AG09309 (cell line): Measurements from ENCODE around the gene MEF2B.
"Not testable (repeated sequence)": the region's sequence is repeated elsewhere in the genome, so short reads cannot be mapped to it uniquely, and the experiment has no call there.

Experiments
- DNase-seq: peaks from one replicate; pipeline ENCODE4 v3.0.0-alpha.2; 2010; ENCODE audit warnings: low read depth
- H3K4me3 ChIP-seq: 2 replicates; pipeline ENCODE4 v1.5.1; 2011; ENCODE audit warnings: mild to moderate bottlenecking, low read depth, low read length, moderate library complexity; ENCODE audit not compliant: control insufficient read depth
- TF ChIP-seq, protein P1 (sequence below): IDR thresholded peaks from 2 replicates; pipeline ENCODE4 v1.5.1; 2011; ENCODE audit warnings: mild to moderate bottlenecking, low read depth, low read length, inconsistent platforms; ENCODE audit not compliant: insufficient read depth, control insufficient read depth; ENCODE audit errors: missing control alignments

The MEF2B gene

DNA sequence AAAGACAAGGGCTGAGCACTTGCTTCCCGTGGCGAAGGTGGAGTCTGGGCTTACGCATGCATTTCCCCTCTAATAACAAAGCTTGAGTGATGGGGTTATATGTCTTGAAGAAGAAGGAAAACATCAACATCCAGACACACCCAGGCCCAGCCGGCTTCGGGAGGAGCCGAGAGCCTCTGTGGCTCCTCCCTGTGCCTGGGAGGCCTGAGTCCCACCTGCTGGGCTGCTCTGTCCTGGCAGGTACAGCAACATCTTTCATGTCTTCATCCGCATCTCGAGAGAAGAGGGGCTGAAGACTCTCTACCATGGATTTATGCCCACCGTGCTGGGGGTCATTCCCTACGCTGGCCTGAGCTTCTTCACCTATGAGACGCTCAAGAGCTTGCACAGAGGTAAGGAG, 62.4 kb downstream of the MEF2B start:
- DNase-seq: no peak
- H3K4me3 ChIP-seq: no peak overlapping the region
- TF ChIP-seq, protein P1, sequence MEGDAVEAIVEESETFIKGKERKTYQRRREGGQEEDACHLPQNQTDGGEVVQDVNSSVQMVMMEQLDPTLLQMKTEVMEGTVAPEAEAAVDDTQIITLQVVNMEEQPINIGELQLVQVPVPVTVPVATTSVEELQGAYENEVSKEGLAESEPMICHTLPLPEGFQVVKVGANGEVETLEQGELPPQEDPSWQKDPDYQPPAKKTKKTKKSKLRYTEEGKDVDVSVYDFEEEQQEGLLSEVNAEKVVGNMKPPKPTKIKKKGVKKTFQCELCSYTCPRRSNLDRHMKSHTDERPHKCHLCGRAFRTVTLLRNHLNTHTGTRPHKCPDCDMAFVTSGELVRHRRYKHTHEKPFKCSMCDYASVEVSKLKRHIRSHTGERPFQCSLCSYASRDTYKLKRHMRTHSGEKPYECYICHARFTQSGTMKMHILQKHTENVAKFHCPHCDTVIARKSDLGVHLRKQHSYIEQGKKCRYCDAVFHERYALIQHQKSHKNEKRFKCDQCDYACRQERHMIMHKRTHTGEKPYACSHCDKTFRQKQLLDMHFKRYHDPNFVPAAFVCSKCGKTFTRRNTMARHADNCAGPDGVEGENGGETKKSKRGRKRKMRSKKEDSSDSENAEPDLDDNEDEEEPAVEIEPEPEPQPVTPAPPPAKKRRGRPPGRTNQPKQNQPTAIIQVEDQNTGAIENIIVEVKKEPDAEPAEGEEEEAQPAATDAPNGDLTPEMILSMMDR: no peak

DNA sequence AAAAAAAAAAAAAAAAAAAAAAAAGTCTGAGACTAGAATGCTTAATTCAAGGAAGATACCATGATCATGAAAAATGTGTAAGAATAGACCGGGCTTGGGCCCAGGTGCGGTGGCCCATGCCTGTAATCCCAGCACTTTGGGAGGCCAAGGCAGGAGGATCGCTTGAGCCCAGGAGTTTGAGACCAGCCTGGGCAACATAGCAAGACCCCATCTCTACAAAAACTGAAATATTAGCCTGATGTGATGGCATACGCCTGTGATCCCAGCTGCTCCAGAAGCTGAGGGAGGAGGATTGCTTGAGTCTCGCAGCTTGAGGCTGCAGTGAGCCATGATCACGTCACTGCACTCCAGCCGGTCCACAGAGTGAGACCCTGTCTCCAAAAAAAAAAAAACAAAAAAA, 63.1 kb downstream of the MEF2B start:
- DNase-seq: not testable (repeated sequence)

DNA sequence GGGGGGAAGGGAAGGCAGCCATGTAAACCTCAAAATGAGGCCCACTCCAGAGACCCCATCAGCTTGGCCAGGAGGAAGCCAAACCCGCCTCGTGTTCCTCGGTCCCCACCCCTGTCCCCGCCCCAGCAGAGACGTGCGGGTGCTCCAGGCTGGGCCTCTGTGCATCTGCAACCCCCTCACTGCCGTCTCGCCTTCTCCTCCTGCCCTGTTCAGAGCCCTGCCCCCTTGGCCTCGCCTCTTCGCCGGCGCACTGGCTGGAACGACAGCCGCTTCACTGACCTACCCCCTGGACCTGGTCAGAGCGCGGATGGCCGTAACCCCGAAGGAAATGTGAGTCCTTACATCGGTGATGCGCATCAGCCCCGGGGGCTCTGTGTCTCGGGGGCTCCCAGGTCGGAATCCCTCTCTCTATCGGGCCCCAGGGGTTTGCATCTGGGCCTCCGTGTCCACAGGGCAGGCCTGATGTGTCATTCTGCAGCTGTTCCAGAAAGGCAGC, 64.0 kb downstream of the MEF2B start:
- no peak overlapping the region for H3K4me3 ChIP-seq

More for the DNA sequence above, 63.1 kb downstream of the MEF2B start:
- not testable (repeated sequence) for H3K4me3 ChIP-seq

DNA sequence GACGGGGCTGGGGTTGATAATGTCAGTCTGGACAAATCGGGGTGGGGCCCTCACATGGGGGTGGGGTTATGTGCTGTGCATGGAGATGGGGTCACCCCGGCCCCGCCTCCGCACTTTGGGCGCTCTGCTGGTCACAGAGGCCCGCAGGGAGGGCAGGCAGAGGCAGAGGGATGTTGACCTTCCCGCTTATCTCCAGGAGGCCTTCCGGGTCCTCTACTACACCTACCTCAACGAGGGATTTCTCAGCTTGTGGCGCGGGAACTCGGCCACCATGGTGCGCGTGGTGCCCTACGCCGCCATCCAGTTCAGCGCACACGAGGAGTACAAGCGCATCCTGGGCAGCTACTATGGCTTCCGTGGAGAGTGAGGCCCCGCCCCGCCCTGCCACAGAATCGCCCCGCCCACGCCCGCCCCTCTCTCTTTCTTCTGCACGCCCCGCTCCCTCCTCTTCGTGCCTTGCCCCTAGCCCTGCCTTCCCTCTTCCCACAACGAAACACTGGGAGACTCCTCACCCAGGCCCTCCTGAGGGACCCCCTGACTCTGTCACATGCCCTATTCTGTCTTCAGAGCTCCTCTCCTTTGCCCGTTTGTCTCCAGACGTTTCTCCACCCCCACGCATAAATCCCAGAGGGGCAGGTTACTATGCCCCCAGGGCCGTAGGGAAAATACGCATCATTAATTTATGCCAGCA, 64.6 kb downstream of the MEF2B start:
- TF ChIP-seq, protein P1: no peak
- DNase-seq: no peak
- no peak overlapping the region; the same call in 1 of the 2 replicates for H3K4me3 ChIP-seq

More for the DNA sequence above, 64.0 kb downstream of the MEF2B start:
- no peak for DNase-seq
- TF ChIP-seq, protein P1: no peak

DNA sequence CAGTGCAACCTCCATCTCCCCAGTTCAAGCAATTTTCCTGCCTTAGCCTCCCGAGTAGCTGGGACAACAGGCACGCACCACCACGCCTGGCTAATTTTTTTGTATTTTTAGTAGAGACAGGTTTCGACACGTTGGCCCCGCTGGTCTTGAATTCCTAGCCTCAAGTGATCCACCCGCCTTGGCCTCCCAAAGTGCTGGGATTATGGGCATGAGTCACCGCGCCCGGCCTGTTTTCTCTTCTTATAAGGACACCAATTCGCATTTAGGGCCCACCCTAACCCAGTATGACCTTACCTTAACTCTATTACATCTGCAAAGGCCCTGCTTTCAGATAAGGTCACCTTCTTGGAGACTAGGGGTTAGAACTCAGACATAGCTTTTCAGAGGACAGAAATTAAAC, 66.9 kb downstream of the MEF2B start:
- no peak overlapping the region for H3K4me3 ChIP-seq
- TF ChIP-seq, protein P1: no peak

DNA sequence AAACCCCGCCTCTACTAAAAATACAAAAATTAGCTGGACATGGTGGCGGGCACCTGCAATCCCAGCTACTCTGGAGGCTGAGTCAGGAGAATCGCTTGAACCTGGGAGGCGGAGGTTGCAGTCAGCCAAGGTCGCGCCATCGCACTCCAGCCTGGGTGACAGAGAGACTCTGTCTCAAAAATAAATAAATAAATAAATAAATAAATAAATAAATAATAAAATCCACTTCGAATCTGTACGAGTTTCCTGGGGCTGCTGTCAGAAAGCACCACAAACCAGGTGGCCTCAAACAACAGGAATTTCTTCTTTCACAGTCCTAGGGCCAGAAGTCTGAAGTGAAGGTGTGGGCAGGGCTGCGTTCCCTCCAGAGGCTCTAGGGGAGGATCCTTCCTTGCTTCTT, 67.5 kb downstream of the MEF2B start:
- H3K4me3 ChIP-seq, DNase-seq: not testable (repeated sequence)

More for the DNA sequence above, 66.9 kb downstream of the MEF2B start:
- no peak for DNase-seq

DNA sequence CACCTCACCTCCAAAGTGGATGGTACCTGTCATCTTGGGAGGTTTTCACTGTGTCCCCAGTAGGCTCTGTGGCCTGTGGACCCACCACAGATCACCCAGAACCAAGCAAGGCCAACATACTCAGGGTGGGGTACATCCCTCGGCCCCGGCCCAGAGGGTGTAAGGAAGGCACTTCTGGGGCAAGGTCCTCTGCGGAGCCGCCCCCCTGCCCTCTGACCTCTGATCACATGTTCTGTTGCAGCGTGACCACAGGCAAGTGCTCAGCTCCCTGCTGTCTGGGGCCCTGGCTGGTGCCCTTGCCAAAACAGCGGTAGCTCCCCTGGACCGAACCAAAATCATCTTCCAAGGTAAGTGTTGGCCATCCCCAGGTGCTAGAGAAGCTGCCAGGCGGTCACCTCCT, 68.5 kb downstream of the MEF2B start:
- no peak overlapping the region for H3K4me3 ChIP-seq
- TF ChIP-seq, protein P1: no peak
- no peak for DNase-seq
